Posterior vena cava (tissue), 2 donors: ENCODE measurements around the gene PMM1. TPM values are rescaled to one million over a fixed set of nuclear protein-coding genes. Genes with fewer than 3 reads are reported as not detected.

Experiments used
- DNase-seq: peaks from one replicate; pipeline ENCODE4 v3.0.0-alpha.2; 2020; ENCODE audit warnings: low spot score
- intact Hi-C, 2 donors: fragments of 100-400 bp; cut with DNase I; formaldehyde crosslinking; loops; one replicate each; pipeline versions ENCODE4 v1.14.1 to v1.14.2; 2022 to 2023
- total RNA-seq, 2 donors: library from RNA; stranded (reverse); fragmentation: NEBNext Ultra II Directional; extraction: Animal tissue kit (Norgen Biotek cat#: 25700); gene quantifications; one replicate each; pipeline ENCODE4 v1.2.1, GENCODE V29; 2021
- donor health status: DM: yes; HTN: yes; CAD: no.
- donor health status: DM: yes; HTN: yes; CAD: no.

PMM1 gene
- total RNA-seq, 2 donors from 2014 or later, result 17.9 to 18.8 TPM

DNA sequence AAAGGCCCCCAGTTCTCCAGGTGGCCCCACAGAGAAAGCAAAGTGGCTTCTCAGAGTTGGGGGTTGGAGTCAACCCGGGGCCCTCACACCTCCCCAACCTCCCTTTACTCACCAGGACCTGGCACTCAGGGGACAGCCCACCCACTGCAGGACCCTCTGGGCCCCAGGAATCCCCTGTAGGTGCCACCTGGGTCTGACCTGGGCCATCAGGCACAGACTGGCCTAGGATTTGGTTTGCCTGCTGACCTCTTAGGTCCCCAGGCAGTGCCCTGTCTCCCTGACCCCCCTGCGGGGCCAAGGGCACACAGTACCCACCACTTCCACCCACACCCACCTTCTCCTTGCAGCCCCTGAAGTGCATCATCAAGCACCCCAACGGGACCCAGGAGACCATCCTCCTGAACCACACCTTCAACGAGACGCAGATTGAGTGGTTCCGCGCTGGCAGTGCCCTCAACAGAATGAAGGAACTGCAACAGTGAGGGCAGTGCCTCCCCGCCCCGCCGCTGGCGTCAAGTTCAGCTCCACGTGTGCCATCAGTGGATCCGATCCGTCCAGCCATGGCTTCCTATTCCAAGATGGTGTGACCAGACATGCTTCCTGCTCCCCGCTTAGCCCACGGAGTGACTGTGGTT, 61.4 kb downstream of the PMM1 start:
- no peak for DNase-seq
- intact Hi-C loops, result no loop called here

Other genes with a start within 250 kb of the PMM1 start
- gene TEF, start 207.9 kb downstream of the PMM1 start, total RNA-seq, result 10 to 100 TPM; 10.5 to 20.5 TPM
- 10 to 100 TPM; 36.8 to 37.0 TPM for gene TOB2, start 143.0 kb downstream of the PMM1 start, total RNA-seq
- 10 to 100 TPM; 27.5 to 33.5 TPM for gene PHF5A, start 121.1 kb downstream of the PMM1 start, total RNA-seq
- gene ACO2, start 120.7 kb downstream of the PMM1 start, total RNA-seq, result 10 to 100 TPM; 61.4 to 63.8 TPM
- 10 to 100 TPM; 29.9 to 35.4 TPM for gene POLR3H, start 45.4 kb downstream of the PMM1 start, total RNA-seq
- gene CSDC2, start 28.8 kb downstream of the PMM1 start, total RNA-seq, result 10 to 100 TPM; 11.5 to 27.0 TPM
- 10 to 100 TPM; 22.1 to 22.7 TPM for gene DESI1, start 31.2 kb upstream of the PMM1 start, total RNA-seq
- 100 to 1,000 TPM; 145 to 154 TPM for gene XRCC6, start 31.5 kb upstream of the PMM1 start, total RNA-seq
- 100 to 1,000 TPM in 1 of 2 donors, 10 to 100 TPM in 1; 86.2 to 103 TPM for gene SNU13, start 99.0 kb upstream of the PMM1 start, total RNA-seq
- 1 to 10 TPM; 1.4 to 4.3 TPM for gene MEI1, start 109.7 kb upstream of the PMM1 start, total RNA-seq
- gene CCDC134, start 210.8 kb upstream of the PMM1 start, total RNA-seq, result 1 to 10 TPM; 5.1 to 5.7 TPM
- 10 to 100 TPM; 48.3 to 52.0 TPM for gene SREBF2, start 243.3 kb upstream of the PMM1 start, total RNA-seq